SK-N-SH (cell line): Measurements from ENCODE around the gene USP8. TPM values are rescaled to one million over a fixed set of nuclear protein-coding genes. Genes with fewer than 3 reads are reported as not detected.

Experiments
- CTCF ChIA-PET: fragments of 300-600, 350-600 bp; formaldehyde crosslinking; extraction: SDS; loops from one replicate; lab custom pipeline; 2021; lab: Yijun Ruan, JAX
- POLR2A ChIA-PET: fragments of 350-600 bp; sonication (Branson Sonifier 250); formaldehyde crosslinking; extraction: SDS; loops from one replicate; lab custom pipeline; 2020; ENCODE audit warnings: antibody characterized with exemption, inconsistent platforms; lab: Yijun Ruan, JAX
- DNase-seq: peaks from one replicate; pipeline ENCODE4 v3.0.0; 2012
- H2AFZ ChIP-seq: fragments of 200-600 bp; sonication (generic); 2 replicates; pipeline ENCODE4 v1.8.1; 2016; ENCODE audit warnings: antibody characterized with exemption, mild to moderate bottlenecking, low read depth
- H3F3A ChIP-seq: fragments of 200-600 bp; sonication (generic); replicated peaks from 2 replicates; pipeline ENCODE3; 2016; ENCODE audit warnings: antibody characterized with exemption, mild to moderate bottlenecking; ENCODE audit not compliant: insufficient read depth
- H3K27ac ChIP-seq, 2 experiments: fragments of 200-500 bp in 1 of 2; fragments of 200-600 bp in 1 of 2; sonication (Bioruptor generic) in 1 of 2; sonication (generic), shearing (Covaris generic) in 1 of 2; 2 replicates each; pipeline versions ENCODE4 v1.5.1 to v1.6.1; 2014 to 2016; ENCODE audit warnings: low read depth in 2 of 2, inconsistent platforms in 1 of 2, low read length in 1 of 2, mild to moderate bottlenecking in 1 of 2, mixed read lengths in 1 of 2
- H3K27me3 ChIP-seq: fragments of 200-600 bp; sonication (generic), shearing (Covaris generic); 2 replicates; pipeline ENCODE4 v1.6.1; 2016; ENCODE audit warnings: mixed run types; ENCODE audit not compliant: insufficient read depth
- H3K36me3 ChIP-seq, 2 experiments: fragments of 200-500 bp in 1 of 2; fragments of 200-600 bp in 1 of 2; sonication (Bioruptor generic) in 1 of 2; sonication (generic) in 1 of 2; replicated peaks in 1 of 2; 2 replicates each; pipeline versions ENCODE3 to v1.5.1; 2014 to 2016; ENCODE audit warnings: low read length in 1 of 2, mild to moderate bottlenecking in 1 of 2; ENCODE audit not compliant: insufficient read depth in 2 of 2, control insufficient read depth in 1 of 2
- H3K4me1 ChIP-seq, 2 experiments: fragments of 200-500 bp in 1 of 2; fragments of 200-600 bp in 1 of 2; sonication (Bioruptor generic) in 1 of 2; sonication (generic), shearing (Covaris generic) in 1 of 2; 2 replicates each; pipeline versions ENCODE4 v1.5.1 to v1.6.1; 2014 to 2016; ENCODE audit warnings: low read depth in 1 of 2, low read length in 1 of 2, mixed run types in 1 of 2; ENCODE audit not compliant: insufficient read depth in 2 of 2, control insufficient read depth in 1 of 2
- H3K4me2 ChIP-seq: fragments of 200-600 bp; sonication (generic), shearing (Covaris generic); 2 replicates; pipeline ENCODE4 v1.6.1; 2017; ENCODE audit warnings: mixed run types
- H3K4me3 ChIP-seq, 2 experiments: fragments of 200-500 bp in 1 of 2; fragments of 200-600 bp in 1 of 2; sonication (Bioruptor generic) in 1 of 2; sonication (generic), shearing (Covaris generic) in 1 of 2; 2 replicates each; pipeline versions ENCODE4 v1.5.1 to v1.8.1; 2014 to 2016; ENCODE audit warnings: low read depth in 2 of 2, inconsistent platforms in 1 of 2, low read length in 1 of 2, mild to moderate bottlenecking in 1 of 2, mixed read lengths in 1 of 2, moderate library complexity in 1 of 2
- H3K79me2 ChIP-seq: fragments of 200-600 bp; sonication (generic); 2 replicates; pipeline ENCODE4 v1.8.1; 2017; ENCODE audit warnings: mild to moderate bottlenecking; ENCODE audit not compliant: insufficient read depth
- H3K9ac ChIP-seq: fragments of 200-600 bp; sonication (generic); 2 replicates; pipeline ENCODE4 v1.6.1; 2017; ENCODE audit warnings: mixed run types
- H3K9me2 ChIP-seq: fragments of 200-600 bp; sonication (generic); 2 replicates; pipeline ENCODE4 v1.6.1; 2017; ENCODE audit warnings: mixed run types
- H3K9me3 ChIP-seq: fragments of 200-600 bp; sonication (generic); 2 replicates; pipeline ENCODE4 v1.6.1; 2017; ENCODE audit warnings: mixed run types, mild to moderate bottlenecking, moderate library complexity
- H4K20me1 ChIP-seq: fragments of 200-600 bp; sonication (generic); 2 replicates; pipeline ENCODE4 v1.6.1; 2017; ENCODE audit warnings: mild to moderate bottlenecking, mixed run types; ENCODE audit not compliant: insufficient read depth
- CHD2 ChIP-seq: fragments of 150-350 bp; IDR thresholded peaks from 2 replicates; pipeline ENCODE4 v1.6.1; 2018; ENCODE audit warnings: low read length; ENCODE audit not compliant: partially characterized antibody
- ELF1 ChIP-seq: IDR thresholded peaks from 2 replicates; pipeline ENCODE4 v1.4.0; 2012
- FOXJ3 ChIP-seq: sonication (generic); formaldehyde crosslinking; IDR thresholded peaks from 2 replicates; pipeline ENCODE4 v1.5.1; 2020; ENCODE audit warnings: mild to moderate bottlenecking, missing genetic modification reagents
- FOXM1 ChIP-seq: IDR thresholded peaks from 2 replicates; pipeline ENCODE4 v1.4.0; 2012; ENCODE audit warnings: low read depth, mild to moderate bottlenecking
- MXI1 ChIP-seq: IDR thresholded peaks from 2 replicates; pipeline ENCODE4 v1.6.1; 2012; ENCODE audit warnings: mild to moderate bottlenecking, low read depth, low read length, improper control_type of control experiment
- NFIC ChIP-seq: IDR thresholded peaks from 2 replicates; pipeline ENCODE4 v1.4.0; 2012; ENCODE audit warnings: borderline replicate concordance
- NRF1 ChIP-seq: IDR thresholded peaks from 2 replicates; pipeline ENCODE4 v1.6.1; 2012; ENCODE audit warnings: low read depth, mild to moderate bottlenecking, low read length
- PBX3 ChIP-seq: IDR thresholded peaks from 2 replicates; pipeline ENCODE4; 2012
- POLR2AphosphoS5 ChIP-seq: IDR thresholded peaks from 2 replicates; pipeline ENCODE4 v1.6.1; 2012; ENCODE audit warnings: low read depth, low read length
- RAD21 ChIP-seq: IDR thresholded peaks from 2 replicates; pipeline ENCODE4 v1.6.1; 2012; ENCODE audit warnings: mild to moderate bottlenecking, low read length
- RCOR1 ChIP-seq: fragments of 150-350 bp; IDR thresholded peaks from 2 replicates; pipeline ENCODE4 v1.6.1; 2017; ENCODE audit warnings: antibody characterized with exemption, low read length
- REST ChIP-seq: IDR thresholded peaks from 2 replicates; pipeline ENCODE4 v1.6.1; 2012; ENCODE audit warnings: mild to moderate bottlenecking, low read depth, low read length, moderate library complexity
- TAF1 ChIP-seq: IDR thresholded peaks from 2 replicates; pipeline ENCODE4 v1.6.1; 2012; ENCODE audit warnings: low read depth, mild to moderate bottlenecking, low read length, moderate library complexity, borderline replicate concordance
- TEAD4 ChIP-seq: IDR thresholded peaks from 2 replicates; pipeline ENCODE4 v1.4.0; 2012; ENCODE audit warnings: mild to moderate bottlenecking, borderline replicate concordance; ENCODE audit not compliant: insufficient read depth
- YY1 ChIP-seq: IDR thresholded peaks from 2 replicates; pipeline ENCODE4 v1.4.0; 2012; ENCODE audit warnings: low read depth, mild to moderate bottlenecking
- WGBS: methylation state at CpG from one replicate; pipeline ENCODE4 v1.1.6; 2017; ENCODE audit warnings: low lambda C conversion rate; 5-methylcytosine and 5-hydroxymethylcytosine counted together
- polyA plus RNA-seq, 3 experiments: library from polyadenylated mRNA; depleted of rRNA; stranded (reverse); fragments of >200 nt; gene quantifications; 2 replicates each; pipeline ENCODE4 v1.2.3, GENCODE V29; 2012
- small RNA-seq, 7 experiments: library from RNA; depleted of rRNA; stranded (forward); fragments of <200 nt; gene quantifications; one replicate each; pipeline ENCODE3, GENCODE V24; 2012
- TF ChIP-seq, protein P1 (sequence below): fragments of 150-350 bp; IDR thresholded peaks from 2 replicates; pipeline ENCODE4 v1.6.1; 2017; ENCODE audit warnings: antibody characterized with exemption, low read length, low read depth, borderline replicate concordance

USP8 gene
- polyA plus RNA-seq, 1 of the 3 experiments (the other 2 are of a cell fraction) = 23.4 TPM

DNA sequence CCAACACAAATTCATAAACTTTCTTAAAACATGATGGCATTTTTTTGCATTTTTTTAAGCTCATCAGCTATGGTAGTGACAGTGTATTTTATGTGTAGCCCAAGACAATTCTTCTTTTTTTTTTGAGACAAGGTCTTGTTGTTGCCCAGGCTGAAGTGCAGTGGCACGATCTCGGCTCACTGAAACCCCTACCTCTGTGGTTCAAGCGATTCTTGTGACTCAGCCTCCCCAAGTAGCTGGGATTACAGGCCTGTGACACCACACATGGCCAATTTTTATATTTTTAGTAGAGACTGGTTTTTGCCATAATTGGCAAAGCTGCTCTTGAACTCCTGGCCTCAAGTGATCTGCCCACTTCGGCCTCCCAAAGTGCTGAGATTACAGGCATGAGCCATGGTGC lies 139.6 kb downstream of the USP8 start:
- Histone ChIP-seq H3K9me3 (no peaks in the 10 kb centered on the region), H3K36me3 (peaks cover 24 to 50% of the 10 kb centered on the region in 2 experiments), H3K9ac (no peak overlapping the region), H3K79me2 (no peaks in the 10 kb centered on the region), H3K4me3 (no peak overlapping the region), H3K4me1 (no peaks in the 10 kb centered on the region), H3F3A (peaks cover 7% of the 10 kb centered on the region), H3K4me2 (no peak overlapping the region), H2AFZ (no peak overlapping the region), H3K27ac (no peak overlapping the region), H3K9me2 (no peaks in the 10 kb centered on the region), H4K20me1 (no peaks in the 10 kb centered on the region), H3K27me3 (no peaks in the 10 kb centered on the region)
- no peak for DNase-seq
- ChIA-PET CTCF (no interaction called here), POLR2A (no interaction called here)
- TF ChIP-seq FOXJ3 (CRISPR knock-in tag) (no peak), POLR2AphosphoS5 (no peak), MXI1 (no peak), NFIC (no peak), RCOR1 (no peak), CHD2 (no peak), PBX3 (no peak), ELF1 (no peak), TAF1 (no peak), NRF1 (no peak), YY1 (no peak), TEAD4 (no peak), FOXM1 (no peak), RAD21 (no peak), REST (no peak)
- TF ChIP-seq, protein P1, sequence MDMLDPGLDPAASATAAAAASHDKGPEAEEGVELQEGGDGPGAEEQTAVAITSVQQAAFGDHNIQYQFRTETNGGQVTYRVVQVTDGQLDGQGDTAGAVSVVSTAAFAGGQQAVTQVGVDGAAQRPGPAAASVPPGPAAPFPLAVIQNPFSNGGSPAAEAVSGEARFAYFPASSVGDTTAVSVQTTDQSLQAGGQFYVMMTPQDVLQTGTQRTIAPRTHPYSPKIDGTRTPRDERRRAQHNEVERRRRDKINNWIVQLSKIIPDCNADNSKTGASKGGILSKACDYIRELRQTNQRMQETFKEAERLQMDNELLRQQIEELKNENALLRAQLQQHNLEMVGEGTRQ = no peak
- WGBS = 99% methylated on average over 4 of the region's 4 CpGs

Small RNA genes within 50 kb of the gene (small RNA-seq; reads per million reads assigned to genes)
- gene RNA5SP395 = 0 reads per million in 7 experiments

Other genes starting within 250 kb of the USP8 start
- gene SLC27A2, start 242.2 kb upstream of the USP8 start, polyA plus RNA-seq (2012; rRNA removed) = 0.49 and 0.65 TPM in 2 replicates
- gene HDC, start 158.7 kb upstream of the USP8 start, polyA plus RNA-seq (2012; rRNA removed) = not detected in 2 replicates
- gene GABPB1, start 69.2 kb upstream of the USP8 start, polyA plus RNA-seq (2012; rRNA removed) = 12.8 and 14.2 TPM in 2 replicates
- gene USP50, start 122.3 kb downstream of the USP8 start, polyA plus RNA-seq (2012; rRNA removed) = not detected in 2 replicates